DND-41 (cell line): Measurements from ENCODE around the gene HLTF.

Experiments
- ATAC-seq: fragments of 200-7000 bp; cut with Tn5 transposase; 3 replicates; pipeline ENCODE4 v1.9.1; 2021; ENCODE audit warnings: low read depth; ENCODE audit not compliant: insufficient read depth
- DNase-seq: peaks from one replicate; pipeline ENCODE4 v3.0.0-alpha.2; 2020
- H2AFZ ChIP-seq: 2 replicates; pipeline ENCODE4 v1.6.0; 2012; ENCODE audit warnings: low read depth, low read length
- H3K27ac ChIP-seq: 2 replicates; pipeline ENCODE4 v1.5.1; 2012; ENCODE audit warnings: low read length, inconsistent platforms
- H3K27me3 ChIP-seq: fragments of 200-600 bp; sonication (generic); 2 replicates; pipeline ENCODE4 v1.6.0; 2012; ENCODE audit warnings: low read length, mild to moderate bottlenecking, inconsistent platforms; ENCODE audit not compliant: insufficient read depth, poor library complexity
- H3K36me3 ChIP-seq: 2 replicates; pipeline ENCODE4 v1.5.1; 2012; ENCODE audit warnings: low read length, inconsistent platforms; ENCODE audit not compliant: insufficient read depth
- H3K4me1 ChIP-seq: 2 replicates; pipeline ENCODE4 v1.5.1; 2012; ENCODE audit warnings: mild to moderate bottlenecking, low read length; ENCODE audit not compliant: insufficient read depth
- H3K4me2 ChIP-seq: 2 replicates; pipeline ENCODE4 v1.6.0; 2012; ENCODE audit warnings: mild to moderate bottlenecking, moderate library complexity, low read length, inconsistent platforms; ENCODE audit not compliant: insufficient read depth
- H3K4me3 ChIP-seq, 2 experiments: fragments of 200-600 bp in 1 of 2; shearing (Covaris generic) in 1 of 2; 2 replicates each; pipeline ENCODE4 v1.5.1; 2012 to 2016; ENCODE audit warnings: inconsistent platforms in 2 of 2, low read length in 2 of 2, mild to moderate bottlenecking in 2 of 2, low read depth in 1 of 2, moderate library complexity in 1 of 2
- H3K79me2 ChIP-seq: 2 replicates; pipeline ENCODE4 v1.6.0; 2012; ENCODE audit warnings: low read length, inconsistent platforms; ENCODE audit not compliant: insufficient read depth
- H3K9ac ChIP-seq: 2 replicates; pipeline ENCODE4 v1.6.0; 2012; ENCODE audit warnings: low read depth, mild to moderate bottlenecking, inconsistent platforms, low read length, moderate library complexity
- H3K9me3 ChIP-seq: 2 replicates; pipeline ENCODE4 v1.5.1; 2012; ENCODE audit warnings: low read length, moderate library complexity, mild to moderate bottlenecking, inconsistent platforms; ENCODE audit not compliant: insufficient read depth, severe bottlenecking
- H4K20me1 ChIP-seq: 2 replicates; pipeline ENCODE4 v1.6.0; 2012; ENCODE audit warnings: low read length; ENCODE audit not compliant: insufficient read depth
- CTCF ChIP-seq: IDR thresholded peaks from 2 replicates; pipeline ENCODE4 v1.5.1; 2012; ENCODE audit warnings: borderline replicate concordance, low read length, moderate library complexity, mild to moderate bottlenecking; ENCODE audit not compliant: poor library complexity, severe bottlenecking; ENCODE audit errors: extremely low read depth
- EZH2 ChIP-seq: IDR thresholded peaks from 3 replicates; pipeline ENCODE4 v1.6.1; 2012; ENCODE audit warnings: borderline replicate concordance, low read depth, mild to moderate bottlenecking, moderate library complexity, low read length, inconsistent platforms; ENCODE audit not compliant: severe bottlenecking

Gene HLTF

GRCh38 chr3:149077628-149078027 is 8.7 kb downstream of the HLTF start:
- Histone ChIP-seq H4K20me1 (peaks cover 15% of the 10 kb centered on the region; the same call in 1 of the 2 replicates), H3K4me2 (no peak overlapping the region), H3K4me1 (peaks cover 25% of the 10 kb centered on the region; the same call in 1 of the 2 replicates), H3K4me3 (no peak overlapping the region), H3K9me3 (no peaks in the 10 kb centered on the region), H3K79me2 (peaks cover 81% of the 10 kb centered on the region), H3K36me3 (peaks cover 80% of the 10 kb centered on the region), H3K27me3 (no peaks in the 10 kb centered on the region), H3K27ac (no peak overlapping the region), H3K9ac (no peak overlapping the region), H2AFZ (no peak overlapping the region)
- TF ChIP-seq CTCF (no peak), EZH2 (no peak)
- no peak for ATAC-seq
- DNase-seq, result no peak

- no peaks in the 10 kb centered on the region; the same call in 1 of the 2 replicates for H3K79me2 ChIP-seq
- H3K27ac ChIP-seq, result no peak overlapping the region
- no peak overlapping the region for H3K4me3 ChIP-seq
- no peaks in the 10 kb centered on the region for H3K27me3 ChIP-seq
- no peak for ATAC-seq
- H3K4me2 ChIP-seq, result no peak overlapping the region
- H2AFZ ChIP-seq, result no peak overlapping the region
- no peaks in the 10 kb centered on the region for H4K20me1 ChIP-seq
- peaks cover 96% of the 10 kb centered on the region for H3K36me3 ChIP-seq
- DNase-seq, result no peak
- H3K9me3 ChIP-seq, result no peaks in the 10 kb centered on the region
- H3K9ac ChIP-seq, result no peak overlapping the region
- no peaks in the 10 kb centered on the region for H3K4me1 ChIP-seq
- TF ChIP-seq CTCF (no peak), EZH2 (no peak)
Observed at GRCh38 chr3:149067883-149068282, 18.4 kb downstream of the HLTF start.

GRCh38 chr3:149061776-149062175 is 24.6 kb downstream of the HLTF start:
- ATAC-seq (no peak), DNase-seq (no peak)
- no peaks in the 10 kb centered on the region for H4K20me1 ChIP-seq
- H3K27me3 ChIP-seq, result no peaks in the 10 kb centered on the region
- TF ChIP-seq EZH2 (no peak), CTCF (no peak)
- H3K36me3 ChIP-seq, result peaks cover 91% of the 10 kb centered on the region
- no peaks in the 10 kb centered on the region for H3K4me1 ChIP-seq
- no peaks in the 10 kb centered on the region for H3K79me2 ChIP-seq
- H3K9ac ChIP-seq, result no peak overlapping the region
- H3K27ac ChIP-seq, result no peak overlapping the region
- no peak overlapping the region for H2AFZ ChIP-seq
- H3K9me3 ChIP-seq, result no peaks in the 10 kb centered on the region
- H3K4me2 ChIP-seq, result no peak overlapping the region
- no peak overlapping the region for H3K4me3 ChIP-seq

- H3K4me1 ChIP-seq, result no peaks in the 10 kb centered on the region
- no peaks in the 10 kb centered on the region for H4K20me1 ChIP-seq
- no peaks in the 10 kb centered on the region for H3K27me3 ChIP-seq
- no peaks in the 10 kb centered on the region for H3K9me3 ChIP-seq
- peaks cover 92% of the 10 kb centered on the region for H3K36me3 ChIP-seq
- no peak overlapping the region for H3K9ac ChIP-seq
- DNase-seq (no peak), ATAC-seq (no peak)
- H3K4me3 ChIP-seq, result no peak overlapping the region
- no peaks in the 10 kb centered on the region for H3K79me2 ChIP-seq
- H3K27ac ChIP-seq, result no peak overlapping the region
- no peak overlapping the region for H2AFZ ChIP-seq
- no peak for TF ChIP-seq EZH2
- TF ChIP-seq CTCF, result no peak
- no peak overlapping the region for H3K4me2 ChIP-seq
Observed at GRCh38 chr3:149058602-149059001, 27.7 kb downstream of the HLTF start.
